WTC11 (cell line): ENCODE results near the gene MGAT3. TPM values are rescaled to one million over a fixed set of nuclear protein-coding genes. Genes with fewer than 3 reads are reported as not detected.
A peak's percentile ranks its signal among the peaks of the same experiment; 100 is the strongest.

Experiments
- ATAC-seq: fragments of 200-7000 bp; cut with Tn5 transposase; 2 replicates; pipeline ENCODE4 v1.10.0; 2021; ENCODE audit warnings: mild to moderate bottlenecking, moderate library complexity
- CTCF ChIA-PET: fragments of 300-600 bp; sonication (Branson Sonifier 250); formaldehyde crosslinking; loops from one replicate; lab custom pipeline; 2021; ENCODE audit warnings: antibody characterized with exemption; lab: Charles Lee
- POLR2A ChIA-PET: fragments of 350-600 bp; sonication (Branson Sonifier 250); formaldehyde crosslinking; loops from one replicate; lab custom pipeline; 2021; ENCODE audit warnings: antibody characterized with exemption; lab: Charles Lee
- DNase-seq: peaks from one replicate; pipeline ENCODE4 v3.0.0; 2021; ENCODE audit warnings: low spot score
- H3K27ac Mint-ChIP-seq: 2 replicates; pipeline ENCODE4 v1.8.0; 2021; ENCODE audit warnings: mixed read lengths
- H3K27me3 Mint-ChIP-seq: 2 replicates; pipeline ENCODE4 v1.8.0; 2021; ENCODE audit warnings: low read depth, mild to moderate bottlenecking, moderate library complexity, mixed read lengths
- H3K36me3 Mint-ChIP-seq: 2 replicates; pipeline ENCODE4 v1.8.0; 2021; ENCODE audit warnings: mixed read lengths
- H3K4me1 Mint-ChIP-seq: 2 replicates; pipeline ENCODE4 v1.8.0; 2022; ENCODE audit warnings: mixed read lengths
- H3K4me3 Mint-ChIP-seq: 2 replicates; pipeline ENCODE4 v1.8.0; 2021; ENCODE audit warnings: mild to moderate bottlenecking, moderate library complexity, mixed read lengths
- H3K9me3 Mint-ChIP-seq: 2 replicates; pipeline ENCODE4 v1.8.0; 2021; ENCODE audit warnings: mixed read lengths
- AFF4 ChIP-seq: sonication (generic); formaldehyde crosslinking; IDR thresholded peaks from 2 replicates; pipeline ENCODE4 v1.8.1; 2023; ENCODE audit warnings: mild to moderate bottlenecking, missing genetic modification reagents, borderline replicate concordance
- CBFB ChIP-seq: sonication (generic); formaldehyde crosslinking; IDR thresholded peaks from 2 replicates; pipeline ENCODE4 v1.8.1; 2022; ENCODE audit warnings: mild to moderate bottlenecking, low read depth, missing genetic modification reagents
- CREM ChIP-seq: sonication (generic); formaldehyde crosslinking; IDR thresholded peaks from 2 replicates; pipeline ENCODE4 v1.8.1; 2022; ENCODE audit warnings: mild to moderate bottlenecking, missing genetic modification reagents, moderate library complexity
- ESRRA ChIP-seq: sonication (generic); formaldehyde crosslinking; IDR thresholded peaks from 2 replicates; pipeline ENCODE4 v1.8.1; 2022; ENCODE audit warnings: mild to moderate bottlenecking, missing genetic modification reagents, borderline replicate concordance
- FOXP4 ChIP-seq: sonication (generic); formaldehyde crosslinking; IDR thresholded peaks from 2 replicates; pipeline ENCODE4 v1.8.0; 2022; ENCODE audit warnings: mild to moderate bottlenecking, missing genetic modification reagents
- GRHL2 ChIP-seq: fragments of 250-450 bp; sonication (Bioruptor Pico); IDR thresholded peaks from 2 replicates; pipeline ENCODE4 v1.8.0; 2022; ENCODE audit warnings: mild to moderate bottlenecking, moderate library complexity; ENCODE audit not compliant: insufficient replicate concordance, severe bottlenecking
- MAX ChIP-seq: sonication (generic); formaldehyde crosslinking; IDR thresholded peaks from 2 replicates; pipeline ENCODE4 v1.8.0; 2022; ENCODE audit warnings: mild to moderate bottlenecking, missing genetic modification reagents
- MYBL2 ChIP-seq: sonication (generic); formaldehyde crosslinking; IDR thresholded peaks from 2 replicates; pipeline ENCODE4 v1.8.1; 2023; ENCODE audit warnings: mild to moderate bottlenecking, moderate library complexity, missing genetic modification reagents
- PRDM15 ChIP-seq: sonication (generic); formaldehyde crosslinking; IDR thresholded peaks from 2 replicates; pipeline ENCODE4 v1.8.0; 2022; ENCODE audit warnings: missing genetic modification reagents
- PREB ChIP-seq: sonication (generic); formaldehyde crosslinking; IDR thresholded peaks from 2 replicates; pipeline ENCODE4 v1.8.1; 2022; ENCODE audit warnings: mild to moderate bottlenecking, missing genetic modification reagents, moderate library complexity, borderline replicate concordance
- SP1 ChIP-seq: sonication (generic); formaldehyde crosslinking; conservative IDR thresholded peaks from 2 replicates; pipeline ENCODE4 v1.8.1; 2022; ENCODE audit warnings: missing genetic modification reagents
- TCF7 ChIP-seq: sonication (generic); formaldehyde crosslinking; IDR thresholded peaks from 2 replicates; pipeline ENCODE4 v1.8.0; 2022; ENCODE audit warnings: mild to moderate bottlenecking, low read depth, missing genetic modification reagents, moderate library complexity
- TP53 ChIP-seq: sonication (generic); formaldehyde crosslinking; IDR thresholded peaks from 2 replicates; pipeline ENCODE4 v1.8.1; 2023; ENCODE audit warnings: mild to moderate bottlenecking, missing genetic modification reagents
- ZNF317 ChIP-seq: sonication (generic); formaldehyde crosslinking; IDR thresholded peaks from 2 replicates; pipeline ENCODE4 v1.8.1; 2023; ENCODE audit warnings: low read depth, mild to moderate bottlenecking, moderate library complexity, missing genetic modification reagents, borderline replicate concordance
- ZNF396 ChIP-seq: fragments of 250-450 bp; sonication (Bioruptor Pico); IDR thresholded peaks from 2 replicates; pipeline ENCODE4 v1.8.0; 2021; ENCODE audit warnings: mild to moderate bottlenecking, moderate library complexity, borderline replicate concordance
- ZNF416 ChIP-seq: fragments of 250-450 bp; sonication (Bioruptor Pico); IDR thresholded peaks from 2 replicates; pipeline ENCODE4 v1.9.0; 2021; ENCODE audit warnings: mild to moderate bottlenecking, inconsistent platforms
- ZNF423 ChIP-seq: fragments of 250-450 bp; sonication (Bioruptor Pico); IDR thresholded peaks from 2 replicates; pipeline ENCODE4 v2.1.2; 2022; ENCODE audit warnings: mild to moderate bottlenecking, moderate library complexity
- total RNA-seq: library from RNA; stranded (reverse); gene quantifications from 3 replicates; pipeline ENCODE4 v1.2.3, GENCODE V29; 2021

The MGAT3 gene
- total RNA-seq, 1 experiment from 2014 or later = 11.4 TPM

- TF ChIP-seq CREM (CRISPR knock-in tag) (no peak), ZNF416 (no peak), ESRRA (CRISPR knock-in tag) (no peak), GRHL2 (CRISPR knock-in tag) (no peak)
These were observed 43.3 kb downstream of the MGAT3 start (continued) for GRCh38 chr22:39500101-39500500.

GRCh38 chr22:39501644-39502108 lies 44.9 kb downstream of the MGAT3 start:
- no peak; the same call in 1 of the 2 replicates for ATAC-seq
- peaks cover 89% of the 10 kb centered on the region for H3K27me3 Mint-ChIP-seq

GRCh38 chr22:39502109-39502788 lies 45.4 kb downstream of the MGAT3 start, which contains the start of gene MIEF1:
Gene MIEF1 (plus strand): TSS chr22:39502290. CDS start chr22:39511295, 9,005 bp downstream.
- Mint-ChIP-seq H3K27me3 (peaks cover 89% of the 10 kb centered on the region), H3K9me3 (no peaks in the 10 kb centered on the region), H3K4me1 (peaks cover 13% of the 10 kb centered on the region), H3K4me3 (peak within 1 kb of the TSS; percentile 97), H3K36me3 (peaks cover 34% of the 10 kb centered on the region), H3K27ac (peak within 1 kb of the TSS; percentile 97)
- DNase-seq (peak; percentile 96), ATAC-seq (peak; percentile 97)
- CTCF ChIA-PET = interaction anchor here (0.6 to 4.8 kb wide), 21 partner anchors 8 to 1105 kb away, joined by 3 to 41 read pairs (median 5); partner anchors contain the start of genes ATF4 and TAB1
- POLR2A ChIA-PET = interaction anchor here (0.6 to 1.7 kb wide), 10 partner anchors 9 to 183 kb away, joined by 3 to 16 read pairs (median 4); partner anchors contain the start of genes ATF4 and RPL3
- no peak for TF ChIP-seq PREB (CRISPR knock-in tag)
- TF ChIP-seq MYBL2 (CRISPR knock-in tag) = peak; percentile 81
- no peak for TF ChIP-seq ZNF423
- peak; percentile 40; the same call in 1 of the 2 replicates for TF ChIP-seq TCF7 (CRISPR knock-in tag)
- no peak for TF ChIP-seq PRDM15
- no peak for TF ChIP-seq AFF4 (CRISPR knock-in tag)
- TF ChIP-seq MAX (CRISPR knock-in tag) = peak; percentile 94
- TF ChIP-seq ZNF396 (CRISPR knock-in tag) = no peak
- no peak for TF ChIP-seq CBFB
- peak; percentile 90 for TF ChIP-seq SP1 (CRISPR knock-in tag)
- peak; percentile 97 for TF ChIP-seq ESRRA (CRISPR knock-in tag)
- TF ChIP-seq ZNF317 = no peak

More at GRCh38 chr22:39501644-39502108, 44.9 kb downstream of the MGAT3 start:
- no peak for TF ChIP-seq FOXP4
- 0 out of 2 replicates have a peak, but pooled peaks have one; percentile 11 for TF ChIP-seq TP53 (CRISPR knock-in tag)
- H3K4me3 Mint-ChIP-seq = peak overlapping the region; percentile 97
- CTCF ChIA-PET = interaction anchor here (0.6 to 4.8 kb wide), 20 partner anchors 8 to 523 kb away, joined by 3 to 41 read pairs (median 5); partner anchors contain the start of genes ATF4 and TAB1
- POLR2A ChIA-PET = interaction anchor here (0.9 to 1.7 kb wide), 8 partner anchors 9 to 182 kb away, joined by 3 to 16 read pairs (median 4); partner anchors contain the start of genes ATF4 and RPL3
- DNase-seq = no peak
- no peaks in the 10 kb centered on the region for H3K9me3 Mint-ChIP-seq
- no peak overlapping the region for H3K27ac Mint-ChIP-seq
- H3K36me3 Mint-ChIP-seq = peaks cover 28% of the 10 kb centered on the region
- peaks cover 13% of the 10 kb centered on the region for H3K4me1 Mint-ChIP-seq
